ENCODE measurements around the gene STRIP1. TPM values are rescaled to one million over a fixed set of nuclear protein-coding genes. Genes with fewer than 3 reads are reported as not detected.

STRIP1 gene
- polyA plus RNA-seq, 1 experiment = 31.3 TPM

GRCh38 chr1:110060662-110061060, 26.2 kb downstream of the STRIP1 start:
- TF ChIP-seq, protein P1, sequence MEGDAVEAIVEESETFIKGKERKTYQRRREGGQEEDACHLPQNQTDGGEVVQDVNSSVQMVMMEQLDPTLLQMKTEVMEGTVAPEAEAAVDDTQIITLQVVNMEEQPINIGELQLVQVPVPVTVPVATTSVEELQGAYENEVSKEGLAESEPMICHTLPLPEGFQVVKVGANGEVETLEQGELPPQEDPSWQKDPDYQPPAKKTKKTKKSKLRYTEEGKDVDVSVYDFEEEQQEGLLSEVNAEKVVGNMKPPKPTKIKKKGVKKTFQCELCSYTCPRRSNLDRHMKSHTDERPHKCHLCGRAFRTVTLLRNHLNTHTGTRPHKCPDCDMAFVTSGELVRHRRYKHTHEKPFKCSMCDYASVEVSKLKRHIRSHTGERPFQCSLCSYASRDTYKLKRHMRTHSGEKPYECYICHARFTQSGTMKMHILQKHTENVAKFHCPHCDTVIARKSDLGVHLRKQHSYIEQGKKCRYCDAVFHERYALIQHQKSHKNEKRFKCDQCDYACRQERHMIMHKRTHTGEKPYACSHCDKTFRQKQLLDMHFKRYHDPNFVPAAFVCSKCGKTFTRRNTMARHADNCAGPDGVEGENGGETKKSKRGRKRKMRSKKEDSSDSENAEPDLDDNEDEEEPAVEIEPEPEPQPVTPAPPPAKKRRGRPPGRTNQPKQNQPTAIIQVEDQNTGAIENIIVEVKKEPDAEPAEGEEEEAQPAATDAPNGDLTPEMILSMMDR (IDR thresholded peaks at IDR 0.05; ENCODE audit: low read depth, low read length) = no peak
- peaks cover 3% of the 10 kb centered on the region for H3K27me3 ChIP-seq (ENCODE audit: control insufficient read depth, insufficient read depth, low read length)
- H3K9me3 ChIP-seq (ENCODE audit: control insufficient read depth, insufficient read depth, low read length) = no peaks in the 10 kb centered on the region; the same call in 1 of the 2 replicates
- CTCF ChIA-PET = interaction anchor here (0.6 to 3.2 kb wide), 19 partner anchors 9 to 136 kb away, joined by 3 to 23 read pairs (median 5); partner anchors contain the start of gene ALX3
- no peak overlapping the region for H3K4me3 ChIP-seq (ENCODE audit: low read depth, low read length)
- POLR2A ChIA-PET = no interaction called here
- no peak for DNase-seq (ENCODE audit: low read depth, low spot score)
- H3K27ac ChIP-seq (ENCODE audit: low read depth, low read length) = no peak overlapping the region

DNA sequence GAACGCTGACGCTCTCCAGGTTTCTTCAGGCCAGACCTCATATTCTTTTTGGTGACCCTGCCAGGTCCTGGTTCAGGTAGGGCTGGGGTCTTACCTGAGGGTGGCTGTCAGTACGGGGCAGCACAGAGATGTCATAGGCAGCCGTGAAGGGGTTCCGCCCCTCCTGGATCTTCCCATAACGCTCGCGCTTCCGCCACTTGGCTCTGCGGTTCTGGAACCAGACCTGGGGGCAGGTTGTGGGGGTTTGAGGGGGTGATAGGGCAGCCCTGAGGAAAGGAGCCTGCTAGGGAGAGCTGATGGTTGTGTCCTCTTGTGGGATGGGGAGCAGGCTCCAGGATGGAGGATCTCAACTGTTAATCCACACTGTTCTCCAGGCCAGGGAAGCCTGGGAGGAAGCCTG, 26.9 kb downstream of the STRIP1 start:
- no peak overlapping the region for H3K27ac ChIP-seq (ENCODE audit: low read depth, low read length)
- TF ChIP-seq, protein P1 (IDR thresholded peaks at IDR 0.05; ENCODE audit: low read depth, low read length) = no peak
- no peaks in the 10 kb centered on the region; the same call in 1 of the 2 replicates for H3K9me3 ChIP-seq (ENCODE audit: control insufficient read depth, insufficient read depth, low read length)
- no peak for DNase-seq (ENCODE audit: low read depth, low spot score)
- peaks cover 8% of the 10 kb centered on the region for H3K27me3 ChIP-seq (ENCODE audit: control insufficient read depth, insufficient read depth, low read length)
- no peak overlapping the region for H3K4me3 ChIP-seq (ENCODE audit: low read depth, low read length)
- ChIA-PET POLR2A (no interaction called here), CTCF (interaction anchor here (2.1 to 2.6 kb wide), 2 partner anchors 27 to 44 kb away, joined by 8 to 14 read pairs; no protein-coding TSS in a partner anchor)

DNA sequence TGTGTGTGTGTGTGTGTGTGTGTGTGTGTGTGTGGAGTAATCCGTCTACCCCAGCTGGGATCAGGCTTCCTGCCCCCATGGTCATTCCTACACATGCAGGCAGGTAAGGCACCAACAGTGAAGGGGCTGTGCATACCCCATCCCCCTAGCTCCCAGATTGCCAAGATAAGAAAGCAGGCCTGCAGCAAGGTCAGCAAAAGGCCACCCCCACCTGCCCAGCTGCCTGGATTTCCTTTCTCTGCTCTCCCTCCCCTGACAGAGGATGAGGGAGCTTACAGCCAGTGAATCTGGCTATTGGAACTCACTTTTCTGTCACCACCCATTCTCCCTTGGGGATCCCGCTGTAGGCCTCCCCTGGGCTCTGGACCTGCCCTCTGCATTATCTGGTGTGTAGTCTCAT, 28.2 kb downstream of the STRIP1 start:
- Histone ChIP-seq H3K27me3 (ENCODE audit: control insufficient read depth, insufficient read depth, low read length) (peaks cover 20% of the 10 kb centered on the region), H3K9me3 (ENCODE audit: control insufficient read depth, insufficient read depth, low read length) (peaks cover 5% of the 10 kb centered on the region), H3K27ac (ENCODE audit: low read depth, low read length) (no peak overlapping the region), H3K4me3 (ENCODE audit: low read depth, low read length) (no peak overlapping the region)
- TF ChIP-seq, protein P1 (IDR thresholded peaks at IDR 0.05; ENCODE audit: low read depth, low read length) = no peak
- DNase-seq (ENCODE audit: low read depth, low spot score) = no peak
- CTCF ChIA-PET = interaction anchor here (0.6 to 2.6 kb wide), 4 partner anchors 9 to 250 kb away, joined by 3 to 14 read pairs (median 10); no protein-coding TSS in a partner anchor
- POLR2A ChIA-PET = no interaction called here

DNA sequence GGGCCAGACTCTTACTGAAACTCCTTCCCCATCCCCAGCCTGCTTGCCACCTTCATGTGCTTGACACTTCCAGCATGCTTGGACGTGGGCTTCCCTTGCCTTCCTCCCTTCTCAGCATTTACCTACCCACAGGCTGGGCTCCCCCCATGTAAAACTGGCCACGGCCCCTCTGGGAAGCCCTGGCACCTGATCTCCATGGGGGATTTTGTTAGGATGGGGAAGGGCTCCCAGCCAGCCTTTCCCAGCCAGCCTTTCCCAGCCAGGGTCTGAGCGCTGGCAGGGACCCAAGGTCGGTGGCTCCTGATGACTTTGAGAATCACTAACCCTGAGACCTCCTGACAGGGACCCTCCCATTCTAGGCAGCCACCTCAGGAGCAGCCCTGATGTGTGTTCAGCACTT, 29.4 kb downstream of the STRIP1 start:
- Histone ChIP-seq H3K4me3 (ENCODE audit: low read depth, low read length) (no peak overlapping the region), H3K9me3 (ENCODE audit: control insufficient read depth, insufficient read depth, low read length) (peaks cover 12% of the 10 kb centered on the region), H3K27me3 (ENCODE audit: control insufficient read depth, insufficient read depth, low read length) (peaks cover 32% of the 10 kb centered on the region), H3K27ac (ENCODE audit: low read depth, low read length) (no peak overlapping the region)
- ChIA-PET POLR2A (no interaction called here), CTCF (interaction anchor here (2.2 to 2.4 kb wide), 2 partner anchors 10 to 24 kb away, joined by 7 to 13 read pairs; no protein-coding TSS in a partner anchor)
- TF ChIP-seq, protein P1 (IDR thresholded peaks at IDR 0.05; ENCODE audit: low read depth, low read length) = no peak
- no peak for DNase-seq (ENCODE audit: low read depth, low spot score)

GRCh38 chr1:110064576-110065337, 30.3 kb downstream of the STRIP1 start:
- ChIA-PET CTCF (interaction anchor here (1.0 to 3.3 kb wide), 3 partner anchors 11 to 52 kb away, joined by 3 to 16 read pairs (median 7); no protein-coding TSS in a partner anchor), POLR2A (no interaction called here)
- Histone ChIP-seq H3K9me3 (ENCODE audit: control insufficient read depth, insufficient read depth, low read length) (peaks cover 20% of the 10 kb centered on the region), H3K27me3 (ENCODE audit: control insufficient read depth, insufficient read depth, low read length) (peaks cover 42% of the 10 kb centered on the region), H3K27ac (ENCODE audit: low read depth, low read length) (no peak overlapping the region), H3K4me3 (ENCODE audit: low read depth, low read length) (no peak overlapping the region)
- DNase-seq (ENCODE audit: low read depth, low spot score) = no peak
- TF ChIP-seq, protein P1 (IDR thresholded peaks at IDR 0.05; ENCODE audit: low read depth, low read length) = no peak
